HuH-7 (cell line): ENCODE data around the gene FECH.
"Not testable (repeated sequence)": the region's sequence is repeated elsewhere in the genome, so short reads cannot be mapped to it uniquely, and the experiment has no call there.

Source experiments
- DNase-seq: peaks from one replicate; pipeline ENCODE4 v3.0.0; 2011; ENCODE audit warnings: low spot score

Gene FECH

GRCh38 chr18:57586251-57587049 is at the start of gene FECH:
Gene FECH, minus strand, starts transcription at chr18:57586702. Its CDS starts 82 bp downstream, at chr18:57586620.
- peak; percentile 62 for DNase-seq

- no peak for DNase-seq
These were observed 48.7 kb upstream of the FECH start for GRCh38 chr18:57635003-57635822.

GRCh38 chr18:57631697-57632096 is 45.2 kb upstream of the FECH start:
- no peak for DNase-seq

GRCh38 chr18:57630754-57631595 is 44.5 kb upstream of the FECH start:
- no peak for DNase-seq

- DNase-seq: peak; percentile 89
These were observed 43.7 kb upstream of the FECH start for GRCh38 chr18:57630002-57630753.

GRCh38 chr18:57629422-57629821 is 42.9 kb upstream of the FECH start:
- DNase-seq: no peak

- no peak for DNase-seq
These were observed 41.0 kb upstream of the FECH start for GRCh38 chr18:57627488-57627887.

GRCh38 chr18:57624988-57625387 is 38.5 kb upstream of the FECH start:
- no peak for DNase-seq

- DNase-seq: no peak
These were observed 34.7 kb upstream of the FECH start for GRCh38 chr18:57621246-57621604.

GRCh38 chr18:57619876-57620275 is 33.4 kb upstream of the FECH start:
- no peak for DNase-seq

- no peak for DNase-seq
These were observed 32.4 kb upstream of the FECH start for GRCh38 chr18:57618910-57619309.

- no peak for DNase-seq
These were observed 17.4 kb upstream of the FECH start for GRCh38 chr18:57603871-57604270.

GRCh38 chr18:57595347-57595746 is 8.8 kb upstream of the FECH start:
- DNase-seq: no peak

GRCh38 chr18:57592716-57593115 is 6.2 kb upstream of the FECH start:
- not testable (repeated sequence) for DNase-seq

GRCh38 chr18:57589161-57589560 is 2.7 kb upstream of the FECH start:
- no peak for DNase-seq

- DNase-seq: no peak
These were observed 678 bp upstream of the FECH start for GRCh38 chr18:57587098-57587661.

- no peak for DNase-seq
These were observed 649 bp downstream of the FECH start for GRCh38 chr18:57585855-57586250.

- no peak for DNase-seq
These were observed 1.1 kb downstream of the FECH start for GRCh38 chr18:57585421-57585820.

- DNase-seq: no peak
These were observed 2.1 kb downstream of the FECH start for GRCh38 chr18:57584444-57584843.

GRCh38 chr18:57583297-57583835 is 3.1 kb downstream of the FECH start:
- no peak for DNase-seq

- no peak for DNase-seq
These were observed 5.1 kb downstream of the FECH start for GRCh38 chr18:57581301-57581934.
